Measurements from ENCODE around the gene CEP350. TPM values are rescaled to one million over a fixed set of nuclear protein-coding genes. Genes with fewer than 3 reads are reported as not detected.

The CEP350 gene
- total RNA-seq, 1 experiment from 2014 or later = 57.5 TPM

GRCh38 chr1:180081474-180081873, 126.9 kb downstream of the CEP350 start:
- in situ Hi-C loops (cut with HindIII; ENCODE audit: low pct_unique_long_range_greater_than_20kb, low sequenced_read_pairs) = no loop called here
- no peak for DNase-seq (ENCODE audit: low read depth, low spot score)

GRCh38 chr1:180083164-180083563, 128.6 kb downstream of the CEP350 start:
- in situ Hi-C loops (cut with HindIII; ENCODE audit: low pct_unique_long_range_greater_than_20kb, low sequenced_read_pairs) = no loop called here

GRCh38 chr1:180084867-180085266, 130.3 kb downstream of the CEP350 start:
- in situ Hi-C loops (cut with HindIII; ENCODE audit: low pct_unique_long_range_greater_than_20kb, low sequenced_read_pairs) = no loop called here
- no peak for DNase-seq (ENCODE audit: low read depth, low spot score)

More at GRCh38 chr1:180083164-180083563, 128.6 kb downstream of the CEP350 start:
- no peak for DNase-seq (ENCODE audit: low read depth, low spot score)

DNA sequence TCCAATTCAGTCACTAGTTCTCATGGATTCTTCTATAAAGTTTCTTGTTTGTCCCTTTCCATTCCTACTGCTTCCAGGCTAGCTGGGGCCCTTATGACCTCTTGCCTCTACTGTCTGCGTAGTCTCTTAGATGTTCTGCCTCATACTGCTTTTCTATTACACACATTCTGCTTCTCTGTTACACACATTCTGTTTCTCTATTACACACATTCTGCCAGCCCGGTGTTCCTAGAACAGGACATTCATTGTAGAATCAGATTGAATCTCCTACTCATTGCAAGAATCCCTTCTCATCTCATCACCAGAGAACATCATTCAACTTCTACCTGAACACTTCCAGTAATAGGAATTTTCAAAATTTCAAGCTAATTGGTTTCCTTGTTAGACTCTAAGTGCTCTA, 130.7 kb downstream of the CEP350 start:
- in situ Hi-C loops (cut with HindIII; ENCODE audit: low pct_unique_long_range_greater_than_20kb, low sequenced_read_pairs) = no loop called here
- DNase-seq (ENCODE audit: low read depth, low spot score) = no peak

- in situ Hi-C loops (cut with HindIII; ENCODE audit: low pct_unique_long_range_greater_than_20kb, low sequenced_read_pairs) = no loop called here
These were observed 138.5 kb downstream of the CEP350 start for GRCh38 chr1:180092931-180093650.

DNA sequence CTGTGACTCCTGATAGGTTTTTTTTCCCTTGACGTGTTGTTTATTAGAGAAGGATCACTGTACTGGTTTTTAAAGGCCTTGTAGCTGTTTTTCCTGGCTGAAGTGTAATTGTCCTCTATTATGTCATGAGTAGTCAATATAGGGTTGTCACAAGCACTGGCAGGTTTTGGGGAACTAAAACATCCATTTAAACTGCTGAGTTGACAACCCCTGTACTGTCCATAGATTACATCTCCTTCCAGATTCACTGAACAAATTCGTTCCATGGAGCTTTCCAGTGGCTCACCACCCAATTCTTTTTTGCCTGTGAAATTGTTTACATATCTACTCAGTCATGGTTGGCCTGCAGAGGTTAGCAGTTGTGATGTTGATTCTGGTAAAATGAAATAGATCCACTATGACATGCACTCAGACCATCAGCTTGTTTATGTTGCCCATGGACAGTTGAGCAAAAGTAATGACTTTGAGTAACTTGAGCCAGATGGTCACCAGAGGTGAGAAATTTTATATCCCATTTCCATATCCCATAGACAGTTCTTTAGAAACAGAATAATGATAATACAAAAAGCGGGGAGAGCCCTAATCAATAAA, 140.2 kb downstream of the CEP350 start:
- no peak for DNase-seq (ENCODE audit: low read depth, low spot score)
- in situ Hi-C loops (cut with HindIII; ENCODE audit: low pct_unique_long_range_greater_than_20kb, low sequenced_read_pairs) = no loop called here

More at GRCh38 chr1:180092931-180093650, 138.5 kb downstream of the CEP350 start:
- no peak for DNase-seq (ENCODE audit: low read depth, low spot score)

DNA sequence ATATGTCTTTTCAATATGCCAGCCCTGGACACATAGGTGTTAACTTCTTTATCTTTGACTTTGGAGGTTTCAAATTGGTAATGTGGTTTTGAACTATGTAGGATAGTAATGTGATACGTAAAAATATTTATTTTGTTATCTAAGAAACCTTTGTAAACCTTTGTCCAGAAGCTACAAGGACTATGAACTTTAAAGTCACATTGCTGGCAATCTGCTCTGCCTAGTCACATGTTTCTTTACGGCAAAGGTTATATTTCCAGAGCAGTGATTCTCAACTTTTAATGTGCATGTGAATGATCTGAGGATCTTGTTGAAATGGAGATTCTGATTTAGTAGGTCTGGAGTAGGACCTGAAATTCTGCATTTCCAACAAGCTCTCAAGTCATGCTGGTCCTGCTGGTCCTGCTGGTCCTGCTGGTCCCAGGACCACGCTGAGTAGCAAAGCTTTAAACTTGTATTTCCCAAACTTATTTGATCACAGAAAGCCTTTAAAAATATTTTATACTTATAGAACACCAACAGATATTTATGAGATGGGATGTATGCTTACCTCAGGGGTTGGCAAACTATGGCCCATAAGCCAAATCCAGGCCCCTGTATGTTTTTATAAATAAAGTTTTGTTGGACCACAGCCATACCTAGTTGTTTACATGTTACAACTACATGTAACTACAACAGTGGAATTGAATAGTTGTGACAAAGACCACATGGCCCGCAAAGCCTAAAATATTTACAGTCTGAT, 142.1 kb downstream of the CEP350 start:
- in situ Hi-C loops (cut with HindIII; ENCODE audit: low pct_unique_long_range_greater_than_20kb, low sequenced_read_pairs) = no loop called here
- DNase-seq (ENCODE audit: low read depth, low spot score) = peak; percentile 32

DNA sequence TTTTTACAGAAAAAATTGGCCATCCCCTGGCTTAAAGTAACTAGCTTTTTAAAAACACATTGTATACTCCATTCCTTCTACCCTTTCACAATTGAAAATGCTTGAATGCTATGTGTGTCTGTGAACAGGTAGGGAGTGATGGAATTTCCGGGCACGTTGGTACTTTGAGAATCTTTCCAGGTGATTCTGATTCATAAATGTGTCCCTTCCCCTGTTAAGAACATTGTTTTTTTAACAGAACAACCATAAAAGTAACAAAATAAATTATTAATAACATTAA, 142.7 kb downstream of the CEP350 start:
- DNase-seq (ENCODE audit: low read depth, low spot score) = no peak
- in situ Hi-C loops (cut with HindIII; ENCODE audit: low pct_unique_long_range_greater_than_20kb, low sequenced_read_pairs) = no loop called here

DNA sequence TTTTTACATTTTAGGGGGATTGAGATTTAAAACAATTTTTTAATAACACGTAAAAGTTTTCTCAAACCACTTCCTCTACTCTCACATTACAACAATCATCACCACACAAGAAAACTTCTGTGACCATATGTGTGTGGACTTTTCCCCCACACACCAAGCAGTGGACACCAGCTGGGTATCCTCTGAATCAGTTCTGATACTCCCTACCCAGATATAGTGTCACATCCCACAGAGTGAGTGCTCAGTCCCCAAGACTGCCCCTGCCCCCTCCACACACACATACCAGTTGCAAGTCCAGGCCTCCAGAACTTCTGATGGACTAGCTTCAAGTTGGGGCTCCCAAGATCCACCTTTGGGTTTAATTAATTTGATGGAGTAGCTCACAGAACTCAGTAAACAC, 146.8 kb downstream of the CEP350 start:
- DNase-seq (ENCODE audit: low read depth, low spot score) = no peak
- in situ Hi-C loops (cut with HindIII; ENCODE audit: low pct_unique_long_range_greater_than_20kb, low sequenced_read_pairs) = no loop called here

- no peak for DNase-seq (ENCODE audit: low read depth, low spot score)
- in situ Hi-C loops (cut with HindIII; ENCODE audit: low pct_unique_long_range_greater_than_20kb, low sequenced_read_pairs) = no loop called here
These were observed 149.2 kb downstream of the CEP350 start for GRCh38 chr1:180103819-180104218.

DNA sequence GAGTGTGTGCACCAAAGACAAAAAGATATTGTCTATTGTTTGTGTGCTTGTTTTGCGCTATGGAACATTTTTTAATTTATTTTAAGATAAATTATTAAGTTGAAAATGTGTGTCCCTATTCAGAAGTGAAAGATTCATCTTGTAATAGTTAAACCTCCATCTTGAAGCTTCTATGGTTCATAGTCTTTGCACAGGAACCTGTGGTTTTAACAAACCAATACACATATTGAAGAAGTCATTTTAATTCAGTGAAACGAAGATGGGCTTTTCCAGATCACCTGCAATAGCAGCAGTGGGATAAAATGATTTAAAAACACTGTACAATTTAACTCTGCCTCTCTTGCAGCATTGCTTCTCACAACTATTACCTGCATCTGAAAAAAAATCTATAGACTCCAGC, 157.5 kb downstream of the CEP350 start:
- no peak for DNase-seq (ENCODE audit: low read depth, low spot score)
- in situ Hi-C loops (cut with HindIII; ENCODE audit: low pct_unique_long_range_greater_than_20kb, low sequenced_read_pairs) = no loop called here

DNA sequence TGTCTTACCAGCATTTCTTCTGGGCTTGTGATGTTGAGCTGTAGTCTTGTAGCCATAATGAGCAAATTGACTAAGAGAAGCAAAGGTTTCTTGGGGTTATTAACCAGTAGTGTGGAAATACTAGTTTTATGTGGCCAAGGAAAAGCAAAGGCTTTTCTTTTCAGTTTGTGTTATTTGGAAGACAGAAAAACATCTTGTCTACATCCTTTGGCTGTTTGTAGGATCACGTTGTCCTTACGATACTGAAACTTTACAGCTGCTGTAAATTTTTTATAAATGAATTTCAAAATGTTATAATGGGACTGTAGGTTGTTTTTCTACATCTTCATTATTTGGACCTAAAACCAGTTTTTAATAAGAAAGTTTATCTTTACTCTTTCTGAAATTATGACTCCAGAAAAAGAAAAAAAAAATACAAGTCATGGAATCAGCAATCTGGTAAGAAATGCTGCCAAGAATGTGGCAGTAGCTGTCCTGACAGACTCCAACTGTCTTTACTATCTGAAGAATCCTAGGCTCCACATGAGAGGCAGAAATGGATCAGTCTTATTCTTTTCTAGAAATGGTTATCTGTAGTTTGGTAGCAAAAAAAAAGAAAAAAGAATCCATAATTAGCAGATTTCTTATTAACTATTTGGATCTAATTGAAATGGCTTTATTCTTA, 158.5 kb downstream of the CEP350 start:
- in situ Hi-C loops (cut with HindIII; ENCODE audit: low pct_unique_long_range_greater_than_20kb, low sequenced_read_pairs) = no loop called here
- no peak for DNase-seq (ENCODE audit: low read depth, low spot score)

GRCh38 chr1:180114396-180114945, 159.9 kb downstream of the CEP350 start:
- DNase-seq (ENCODE audit: low read depth, low spot score) = no peak
- in situ Hi-C loops (cut with HindIII; ENCODE audit: low pct_unique_long_range_greater_than_20kb, low sequenced_read_pairs) = no loop called here

- in situ Hi-C loops (cut with HindIII; ENCODE audit: low pct_unique_long_range_greater_than_20kb, low sequenced_read_pairs) = no loop called here
- DNase-seq (ENCODE audit: low read depth, low spot score) = no peak
These were observed 162.6 kb downstream of the CEP350 start for GRCh38 chr1:180116964-180117763.

DNA sequence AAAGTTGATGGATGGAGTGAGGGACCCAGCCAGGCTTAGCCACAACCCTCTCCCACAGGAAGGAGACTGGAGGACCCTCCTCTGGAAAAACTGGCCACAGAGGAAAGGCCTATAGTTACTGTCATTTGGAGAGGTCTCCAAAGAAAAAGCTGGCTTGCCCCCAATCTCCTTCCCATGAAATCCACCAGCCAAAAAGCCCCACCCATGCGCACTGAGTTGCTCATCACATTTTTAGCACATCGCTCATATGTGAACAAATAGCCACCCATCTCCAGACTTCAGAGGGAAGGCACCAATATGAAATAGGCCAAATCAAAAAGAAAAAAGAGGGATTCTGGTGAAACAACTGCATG, 163.1 kb downstream of the CEP350 start:
- DNase-seq (ENCODE audit: low read depth, low spot score) = no peak
- in situ Hi-C loops (cut with HindIII; ENCODE audit: low pct_unique_long_range_greater_than_20kb, low sequenced_read_pairs) = no loop called here

- in situ Hi-C loops (cut with HindIII; ENCODE audit: low pct_unique_long_range_greater_than_20kb, low sequenced_read_pairs) = no loop called here
- no peak for DNase-seq (ENCODE audit: low read depth, low spot score)
These were observed 165.2 kb downstream of the CEP350 start for GRCh38 chr1:180119837-180120236.

DNA sequence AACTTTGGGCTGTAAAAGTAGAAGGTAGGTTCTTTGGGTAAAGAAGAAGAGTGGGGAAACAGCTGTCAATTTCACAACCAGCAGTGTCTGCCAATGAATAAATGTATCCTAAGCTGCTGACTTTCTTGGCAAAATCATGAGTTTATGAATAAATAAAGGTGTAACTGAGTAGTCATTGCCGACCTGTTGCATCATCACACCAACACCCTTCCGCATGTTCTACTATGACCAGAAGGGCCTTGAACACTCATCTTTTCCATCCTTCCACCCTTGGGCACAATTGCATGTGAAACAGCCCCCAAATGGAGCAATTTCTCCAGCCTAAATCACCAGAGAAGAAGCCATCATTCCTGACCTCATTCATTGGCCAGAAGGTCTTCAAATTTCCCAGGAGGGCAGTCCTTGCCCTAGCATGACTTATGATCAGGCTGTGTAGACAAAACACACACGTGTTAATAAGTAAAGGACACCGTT, 168.9 kb downstream of the CEP350 start:
- in situ Hi-C loops (cut with HindIII; ENCODE audit: low pct_unique_long_range_greater_than_20kb, low sequenced_read_pairs) = no loop called here
- no peak for DNase-seq (ENCODE audit: low read depth, low spot score)

Data from SK-MEL-5 (cell line).